ENCODE results near the gene DNAJB2.

DNA sequence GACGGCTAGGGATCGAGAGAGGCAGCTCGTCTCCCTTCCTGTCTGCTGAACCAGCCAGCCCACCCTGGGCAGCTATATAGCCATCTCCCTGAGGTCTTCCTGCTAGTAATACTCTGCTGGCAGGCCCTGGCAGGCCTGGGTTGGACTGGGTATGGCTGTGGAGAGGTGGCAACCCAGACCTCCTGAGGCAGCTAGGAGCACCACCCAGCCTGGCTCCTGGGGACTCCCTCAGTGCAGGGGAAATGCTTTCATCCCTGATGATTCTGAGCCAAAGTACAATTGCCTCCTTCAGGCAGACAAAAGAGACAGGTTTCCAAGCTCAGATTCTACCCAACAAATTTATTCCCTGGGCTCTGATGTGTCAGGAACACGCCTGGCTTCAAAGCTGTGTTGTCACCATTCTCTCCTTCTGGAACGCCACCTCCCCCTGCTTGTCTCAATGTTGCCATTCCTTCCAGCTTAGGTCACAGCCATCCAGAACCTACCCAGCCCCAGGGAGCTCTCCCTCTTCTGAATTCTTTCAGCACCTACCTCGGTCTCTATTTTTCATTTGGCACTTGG, 4.7 kb upstream of the DNAJB2 start:
- TF ChIP-seq, protein P1, sequence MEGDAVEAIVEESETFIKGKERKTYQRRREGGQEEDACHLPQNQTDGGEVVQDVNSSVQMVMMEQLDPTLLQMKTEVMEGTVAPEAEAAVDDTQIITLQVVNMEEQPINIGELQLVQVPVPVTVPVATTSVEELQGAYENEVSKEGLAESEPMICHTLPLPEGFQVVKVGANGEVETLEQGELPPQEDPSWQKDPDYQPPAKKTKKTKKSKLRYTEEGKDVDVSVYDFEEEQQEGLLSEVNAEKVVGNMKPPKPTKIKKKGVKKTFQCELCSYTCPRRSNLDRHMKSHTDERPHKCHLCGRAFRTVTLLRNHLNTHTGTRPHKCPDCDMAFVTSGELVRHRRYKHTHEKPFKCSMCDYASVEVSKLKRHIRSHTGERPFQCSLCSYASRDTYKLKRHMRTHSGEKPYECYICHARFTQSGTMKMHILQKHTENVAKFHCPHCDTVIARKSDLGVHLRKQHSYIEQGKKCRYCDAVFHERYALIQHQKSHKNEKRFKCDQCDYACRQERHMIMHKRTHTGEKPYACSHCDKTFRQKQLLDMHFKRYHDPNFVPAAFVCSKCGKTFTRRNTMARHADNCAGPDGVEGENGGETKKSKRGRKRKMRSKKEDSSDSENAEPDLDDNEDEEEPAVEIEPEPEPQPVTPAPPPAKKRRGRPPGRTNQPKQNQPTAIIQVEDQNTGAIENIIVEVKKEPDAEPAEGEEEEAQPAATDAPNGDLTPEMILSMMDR (conservative IDR thresholded peaks at IDR 0.05 in 1 of 2, IDR thresholded peaks at IDR 0.05 in 1 of 2; ENCODE audit: extremely low read depth in 1 of 2, insufficient read depth in 1 of 2, low read depth in 1 of 2, low read length in 2 of 2) = no peak
- no peak for TF ChIP-seq EZH2 (IDR thresholded peaks at IDR 0.05; ENCODE audit: borderline replicate concordance, low read length)
